T follicular helper cell (primary cell): Measurements from ENCODE around the gene ACTG2.

Experiments
- DNase-seq: peaks from one replicate; pipeline ENCODE4 v3.0.0-alpha.2; 2020; ENCODE audit warnings: low read depth

Gene ACTG2

DNA sequence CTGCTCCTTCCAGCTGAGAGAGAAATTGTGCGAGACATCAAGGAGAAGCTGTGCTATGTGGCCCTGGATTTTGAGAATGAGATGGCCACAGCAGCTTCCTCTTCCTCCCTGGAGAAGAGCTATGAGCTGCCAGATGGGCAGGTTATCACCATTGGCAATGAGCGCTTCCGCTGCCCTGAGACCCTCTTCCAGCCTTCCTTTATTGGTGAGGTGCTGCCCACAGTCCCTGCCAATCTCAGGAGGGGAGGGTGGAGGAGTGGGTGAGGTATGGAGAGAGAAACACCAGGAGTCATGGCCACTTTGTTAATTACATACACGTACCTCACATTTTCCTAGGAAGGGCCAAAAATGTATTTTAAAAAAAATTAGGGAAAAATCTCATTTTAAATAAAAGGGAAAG is 21.9 kb downstream of the ACTG2 start:
- DNase-seq: no peak

DNA sequence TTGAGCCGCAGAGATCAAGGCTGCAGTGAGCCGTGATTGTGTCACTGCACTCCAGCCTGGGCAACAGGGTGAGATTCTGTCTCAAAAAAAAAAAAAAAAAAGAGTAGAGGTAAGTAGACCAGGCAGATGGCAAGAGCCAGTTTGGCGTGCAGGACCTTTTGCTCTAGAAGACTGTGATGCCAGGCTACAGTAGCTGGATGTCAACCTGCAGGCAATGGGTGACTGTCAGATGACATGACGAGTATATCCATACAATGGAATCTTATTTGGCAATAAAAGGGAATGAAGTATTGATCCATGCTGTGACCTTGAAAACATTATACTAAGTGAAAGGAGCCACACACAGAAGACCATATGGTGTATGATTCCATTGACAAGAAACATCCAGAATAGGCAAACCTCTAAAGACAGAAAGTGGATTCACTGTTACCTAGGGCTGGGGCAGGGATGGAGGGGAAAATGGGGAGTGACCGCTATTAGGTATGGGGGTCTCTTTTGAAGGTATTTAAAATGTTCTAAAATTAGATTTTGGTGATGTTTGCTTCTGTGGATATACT is 22.7 kb downstream of the ACTG2 start:
- no peak for DNase-seq

DNA sequence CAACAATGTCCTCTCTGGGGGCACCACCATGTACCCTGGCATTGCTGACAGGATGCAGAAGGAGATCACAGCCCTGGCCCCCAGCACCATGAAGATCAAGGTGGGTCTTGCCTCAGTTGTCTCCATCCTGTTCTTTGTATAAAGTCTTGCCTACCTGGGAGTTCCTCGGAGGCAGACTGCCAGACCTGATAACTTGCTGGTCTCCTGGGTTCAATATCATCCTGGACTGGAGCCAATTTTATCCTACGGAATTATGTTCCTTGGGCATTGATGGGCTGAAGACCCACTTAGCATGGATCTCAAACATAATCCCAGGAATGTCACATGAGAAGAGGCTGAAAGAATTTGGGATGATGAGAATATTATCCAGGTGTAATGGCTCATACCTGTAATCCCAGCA is 23.9 kb downstream of the ACTG2 start:
- no peak for DNase-seq

DNA sequence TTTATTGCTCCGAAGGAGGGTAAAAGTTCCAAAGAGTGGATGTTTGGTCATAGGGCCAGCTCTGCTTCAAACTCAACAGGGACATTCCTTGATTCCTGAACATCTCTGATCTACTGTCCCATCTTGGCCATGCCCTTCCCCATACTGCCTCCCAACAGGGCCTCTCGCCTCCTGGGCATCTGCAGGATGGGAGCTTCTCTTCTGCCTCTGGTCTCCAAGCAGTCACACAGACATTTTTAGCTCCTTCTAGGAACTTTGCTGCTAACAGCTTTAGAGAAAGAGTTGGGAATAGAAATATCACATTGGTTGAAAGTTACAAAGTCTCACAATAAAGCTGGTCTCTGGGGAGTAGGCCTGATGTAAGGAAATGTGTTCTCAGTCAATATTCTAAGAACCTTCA is 24.5 kb downstream of the ACTG2 start:
- DNase-seq: no peak

DNA sequence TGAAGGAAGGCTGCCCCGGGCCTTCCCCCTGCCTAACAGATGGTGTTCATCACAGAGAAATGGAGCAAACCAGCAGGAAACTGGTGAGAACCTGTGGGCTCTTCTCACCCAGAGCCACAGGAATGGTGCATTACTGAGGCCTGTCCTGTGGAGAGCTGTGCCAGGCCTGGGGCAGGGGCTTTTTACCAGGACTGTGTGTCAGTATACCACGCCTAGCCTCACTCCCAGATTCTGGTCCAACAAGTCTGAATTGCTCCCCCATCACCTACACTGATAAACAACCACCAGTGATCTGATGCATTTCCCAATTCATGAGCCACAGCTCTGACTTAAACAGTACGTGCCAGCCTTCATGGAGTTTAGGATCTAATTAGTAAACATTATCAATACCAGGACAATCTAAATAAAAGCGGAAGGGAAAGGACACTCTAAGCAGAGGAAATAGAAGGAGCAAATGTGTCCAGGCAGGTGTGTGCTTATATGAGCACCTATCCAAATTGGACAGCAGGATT is 24.9 kb downstream of the ACTG2 start:
- no peak for DNase-seq

DNA sequence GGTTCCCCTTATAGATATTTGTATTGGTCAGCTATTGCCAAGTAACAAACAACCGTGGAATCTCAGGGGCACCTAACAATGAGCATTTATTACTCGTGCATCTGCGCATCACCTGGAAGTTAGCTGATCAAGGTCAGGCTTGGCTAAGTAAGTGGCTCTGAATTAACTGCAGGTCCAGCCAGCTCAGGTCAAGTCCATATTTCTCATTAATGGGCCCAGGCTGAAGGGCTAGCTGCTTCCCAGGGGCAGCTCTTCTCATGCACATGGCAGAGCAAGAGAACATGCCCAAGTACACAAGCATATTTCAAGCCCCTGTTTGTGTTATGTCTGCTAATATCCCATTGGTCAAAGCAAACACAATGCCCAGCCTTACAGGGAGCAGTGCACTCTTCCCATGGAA is 26.0 kb downstream of the ACTG2 start:
- DNase-seq: no peak

DNA sequence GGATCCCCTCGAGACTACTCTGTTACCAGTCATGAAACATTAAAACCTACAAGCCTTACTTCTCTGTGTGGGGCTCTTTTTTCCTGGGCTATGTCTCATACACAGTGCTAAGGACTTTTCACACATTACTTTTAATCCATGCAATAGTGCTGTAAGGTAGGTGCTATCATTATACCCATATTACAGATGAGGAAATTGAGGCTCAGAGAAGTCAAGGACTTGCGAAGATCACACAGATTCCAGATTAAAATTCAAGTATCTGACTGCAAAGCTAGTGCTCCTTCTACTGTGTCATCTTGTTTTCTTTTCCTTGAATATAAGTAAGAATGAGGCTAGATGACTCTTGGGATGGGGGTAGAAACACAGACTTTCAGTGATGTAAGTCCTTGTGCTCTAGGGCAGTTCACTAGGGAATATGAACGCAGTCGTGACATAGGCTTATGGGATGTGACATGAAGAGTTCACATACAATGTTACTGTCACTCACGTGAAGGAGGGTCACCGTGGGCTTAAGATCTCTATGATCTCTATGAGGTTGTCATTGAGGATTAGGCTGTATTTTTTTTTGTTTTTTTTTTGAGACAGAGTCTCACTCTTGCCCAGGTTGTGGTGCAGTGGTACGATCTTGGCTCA is 26.9 kb downstream of the ACTG2 start:
- no peak for DNase-seq

DNA sequence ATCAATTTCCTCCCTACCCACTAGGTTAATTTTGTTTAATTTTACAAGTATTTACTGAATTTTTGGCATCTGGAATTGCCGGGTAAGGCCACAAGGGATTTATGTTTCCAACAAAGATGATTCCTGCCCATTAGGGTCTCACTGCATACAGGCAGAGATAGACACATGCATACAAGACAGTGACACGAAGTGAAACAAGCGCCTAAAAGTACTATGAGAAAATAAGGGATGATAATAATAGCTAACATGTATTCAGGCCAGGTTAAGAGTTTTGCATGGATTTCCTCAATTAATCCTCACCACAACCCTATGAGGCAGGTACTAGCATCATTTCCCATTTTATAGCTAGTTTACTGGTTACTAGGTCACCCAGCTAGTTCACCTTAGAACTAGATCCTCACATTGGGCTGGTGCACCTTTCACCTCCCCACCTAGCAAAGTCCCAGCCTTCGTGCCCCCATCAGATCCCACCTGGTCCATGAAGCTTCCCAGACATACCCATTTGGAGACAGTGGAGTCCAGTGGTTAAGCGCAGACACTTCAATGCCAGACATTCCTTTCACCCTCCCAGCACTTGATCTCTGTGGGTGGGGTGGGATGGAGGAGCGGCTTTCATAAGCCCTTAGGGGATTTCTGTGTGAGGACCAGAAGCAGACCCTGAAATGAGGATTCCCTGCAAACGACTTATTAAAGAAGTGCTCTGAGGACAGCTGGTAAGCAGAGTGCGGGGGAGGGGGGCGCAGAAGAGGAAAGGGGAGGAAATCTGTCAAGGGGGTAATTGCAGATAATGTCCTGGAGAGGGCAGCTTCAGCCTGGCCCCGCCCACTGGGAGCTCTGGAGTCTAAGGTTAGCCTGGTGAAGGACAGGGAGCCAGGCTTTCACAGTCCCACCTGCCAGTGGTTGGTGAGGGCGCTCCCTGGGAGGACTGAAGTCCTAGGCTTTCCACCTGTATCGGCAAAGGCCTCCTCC is 28.1 kb downstream of the ACTG2 start:
- DNase-seq: peak; percentile 16

DNA sequence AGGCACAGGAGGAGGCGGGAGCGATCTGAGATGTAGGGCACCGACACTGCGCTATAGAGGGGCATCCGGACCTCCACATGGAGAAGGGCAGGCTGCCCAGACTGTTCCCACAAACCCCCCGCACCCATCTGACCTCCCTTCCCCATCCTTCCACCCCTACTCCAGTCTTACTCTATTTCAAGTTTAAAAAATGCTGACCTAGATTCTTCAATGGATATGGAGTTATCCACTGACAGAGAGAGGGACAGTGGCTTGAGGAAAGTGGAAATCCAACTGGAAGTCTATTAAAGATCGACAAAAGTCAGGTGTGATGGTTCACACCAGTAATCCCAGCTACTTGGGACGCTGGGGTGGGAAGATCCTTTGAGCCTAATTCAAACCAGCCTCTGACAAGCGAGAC is 28.8 kb downstream of the ACTG2 start:
- DNase-seq: no peak

DNA sequence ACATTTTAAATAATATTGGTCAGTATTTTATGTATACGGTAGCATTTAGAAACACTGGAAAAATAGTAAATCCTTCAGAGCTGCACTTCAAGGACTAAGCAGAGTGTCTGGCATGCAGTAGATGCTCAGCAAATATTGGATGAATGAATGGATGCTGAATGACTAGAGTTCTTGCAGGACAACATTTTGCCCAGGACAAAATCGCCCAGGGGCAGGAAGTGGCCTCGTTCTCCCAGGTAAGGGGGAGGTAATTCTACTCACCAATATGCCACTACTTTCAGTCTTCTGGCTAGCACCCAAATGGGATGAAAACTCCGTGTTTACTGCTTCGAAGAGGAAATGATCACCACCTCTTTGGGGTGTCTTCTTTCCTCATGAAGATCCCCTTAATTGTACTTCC is 29.9 kb downstream of the ACTG2 start:
- DNase-seq: no peak

DNA sequence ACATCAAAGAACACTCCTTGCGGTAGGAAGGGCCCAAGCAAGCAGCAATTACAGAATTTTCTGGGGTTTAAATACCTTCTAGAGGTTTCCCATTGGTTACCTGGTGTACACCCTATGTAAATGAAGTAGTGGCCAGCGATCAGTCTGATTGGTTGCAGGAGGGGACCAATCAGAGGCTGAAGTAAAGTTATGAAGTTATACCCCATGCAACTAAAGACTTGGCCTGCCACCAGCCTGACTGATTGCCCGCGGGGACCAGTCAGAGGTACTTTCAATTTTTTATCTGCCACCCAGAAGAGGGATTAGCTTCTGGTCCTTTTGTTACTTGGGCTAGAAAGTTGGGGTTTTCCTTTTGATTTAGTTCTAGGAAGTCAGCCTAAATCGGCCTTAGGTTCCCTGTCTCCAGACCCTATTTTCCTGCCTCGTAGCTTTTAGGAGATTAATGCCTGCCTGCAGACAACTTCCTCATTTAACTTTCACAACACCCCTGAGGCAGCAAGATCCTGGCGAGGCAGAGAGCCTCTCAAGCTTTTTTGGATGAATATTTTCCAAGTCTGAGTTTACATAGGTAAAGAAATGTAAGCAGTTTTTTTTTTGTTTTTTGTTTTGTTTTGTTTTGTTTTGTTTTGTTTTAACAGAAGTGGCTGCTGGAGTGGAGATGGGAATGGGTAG is 32.4 kb downstream of the ACTG2 start:
- no peak for DNase-seq

DNA sequence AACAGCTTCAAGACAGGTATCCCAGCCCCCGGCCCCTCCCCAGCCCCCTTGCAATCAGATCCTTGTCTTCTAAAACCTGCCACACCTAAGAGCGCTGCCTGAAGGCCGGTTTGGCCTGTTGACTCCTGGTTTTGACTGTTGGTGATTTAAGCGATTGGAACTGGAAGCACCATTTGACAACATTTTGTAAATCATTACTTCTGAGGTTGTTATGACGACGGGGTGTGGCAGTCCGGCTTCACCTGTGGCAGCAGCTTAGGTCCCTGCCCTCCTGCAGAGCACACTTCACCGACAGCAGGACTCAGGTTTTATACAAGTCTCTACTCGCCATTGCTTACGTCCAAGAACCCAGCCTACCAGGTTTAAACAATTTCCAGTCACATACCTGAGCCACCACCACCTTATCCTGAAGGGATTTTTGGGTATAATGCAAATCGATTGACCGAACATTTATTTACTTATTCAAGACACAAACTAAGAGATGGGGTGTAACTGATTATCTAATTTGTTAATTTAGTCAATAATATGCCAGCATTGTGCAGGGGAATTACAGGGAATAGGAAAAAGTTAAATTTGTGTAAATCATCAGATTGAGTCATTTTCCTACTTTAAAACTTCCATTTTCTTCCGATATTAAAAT is 33.2 kb downstream of the ACTG2 start:
- no peak for DNase-seq

DNA sequence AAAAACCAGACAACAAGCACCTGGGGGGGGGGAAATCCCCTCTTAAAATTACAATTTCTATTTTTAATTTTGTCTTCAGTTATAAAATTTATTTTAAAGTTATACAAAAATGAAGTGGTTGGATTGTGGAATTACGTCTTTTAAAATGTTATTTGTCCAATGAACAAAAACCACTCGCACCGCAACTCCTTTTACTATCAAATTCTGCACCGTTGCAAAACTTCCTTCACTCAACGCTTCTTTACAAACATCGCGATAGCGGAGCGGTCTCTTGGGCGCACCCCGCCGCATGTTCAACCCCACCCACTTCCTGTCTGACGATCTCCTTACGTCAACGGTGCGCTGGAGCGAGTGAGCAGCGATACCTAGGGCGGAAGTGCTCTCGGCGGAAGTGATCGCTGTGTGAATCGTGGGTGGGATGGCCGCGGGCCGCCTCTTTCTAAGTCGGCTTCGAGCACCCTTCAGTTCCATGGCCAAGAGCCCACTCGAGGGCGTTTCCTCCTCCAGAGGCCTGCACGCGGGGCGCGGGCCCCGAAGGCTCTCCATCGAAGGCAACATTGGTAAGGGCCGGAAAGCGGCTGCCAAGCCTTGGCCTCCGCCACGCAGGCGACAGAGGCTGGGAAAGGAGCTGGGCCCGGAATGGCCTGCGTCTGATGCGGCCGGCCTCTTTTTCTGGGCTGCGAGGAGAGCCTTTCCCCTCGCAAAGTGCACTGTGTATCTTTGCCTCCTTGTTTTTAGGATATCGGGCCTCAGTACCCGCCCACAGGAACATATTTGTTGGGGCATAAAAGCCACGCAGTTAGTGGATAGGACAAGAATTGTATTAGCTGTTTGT is 33.9 kb downstream of the ACTG2 start, which contains the start of gene DGUOK:
Gene DGUOK, plus strand, starts transcription at position 388 of the 835 bp plus-strand sequence. Its CDS starts 31 bp downstream, at position 419.
- peak; percentile 96 for DNase-seq

DNA sequence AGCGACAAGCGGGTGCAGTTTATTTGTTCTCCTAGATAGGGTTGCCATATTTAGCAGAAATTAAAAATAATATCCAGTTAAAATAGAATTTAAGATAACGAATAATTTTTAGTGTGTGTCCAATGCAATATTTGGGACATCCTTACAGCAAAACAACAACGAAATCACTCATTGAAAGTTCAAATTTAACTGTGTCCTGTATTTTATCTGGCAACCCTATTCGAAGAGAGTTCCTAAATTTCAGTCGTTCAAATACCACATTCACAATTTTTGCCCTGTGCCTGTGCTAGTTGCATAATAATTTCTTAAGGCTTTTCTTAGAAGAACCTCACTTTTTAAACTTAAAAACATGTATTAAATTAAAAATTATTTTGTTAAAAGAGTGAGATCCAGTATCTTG is 34.5 kb downstream of the ACTG2 start:
- no peak for DNase-seq

DNA sequence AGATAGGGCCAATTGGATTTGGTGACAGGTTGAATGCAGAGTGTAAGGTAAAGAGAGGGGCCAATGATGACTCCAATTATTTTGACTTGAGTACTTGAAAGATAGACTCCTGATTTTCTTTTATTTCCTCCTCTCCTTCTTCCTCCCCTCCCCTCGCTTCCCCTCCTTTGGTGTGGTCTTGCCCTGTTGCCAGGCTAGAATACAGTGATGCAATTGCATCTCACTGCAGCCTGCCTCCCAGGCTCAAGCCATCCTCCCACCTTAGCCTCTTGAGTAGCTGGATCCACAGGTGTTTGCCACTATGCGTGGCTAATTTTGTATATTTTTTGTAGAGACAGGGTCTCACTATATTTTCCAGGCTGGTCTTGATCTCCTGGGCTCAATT is 36.1 kb downstream of the ACTG2 start:
- DNase-seq: no peak

DNA sequence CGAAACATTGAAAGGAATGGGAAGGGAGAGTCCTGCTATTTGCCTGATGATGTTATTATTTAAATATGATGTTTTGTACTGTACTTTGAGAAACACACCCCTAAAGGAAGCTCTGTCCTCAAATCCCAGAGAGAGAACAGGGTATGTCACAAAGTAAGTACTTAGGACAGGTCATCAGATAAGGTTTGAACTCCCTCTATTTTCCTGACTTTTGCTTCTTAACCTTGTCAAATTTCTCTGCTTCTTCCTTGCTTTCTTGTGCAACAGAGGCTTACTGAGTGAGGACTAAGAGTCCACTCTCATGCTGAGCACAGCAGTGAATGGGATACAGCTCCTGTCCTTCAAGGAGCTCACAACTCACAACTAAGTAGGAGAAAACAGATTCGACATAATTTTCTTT is 37.6 kb downstream of the ACTG2 start:
- no peak for DNase-seq

DNA sequence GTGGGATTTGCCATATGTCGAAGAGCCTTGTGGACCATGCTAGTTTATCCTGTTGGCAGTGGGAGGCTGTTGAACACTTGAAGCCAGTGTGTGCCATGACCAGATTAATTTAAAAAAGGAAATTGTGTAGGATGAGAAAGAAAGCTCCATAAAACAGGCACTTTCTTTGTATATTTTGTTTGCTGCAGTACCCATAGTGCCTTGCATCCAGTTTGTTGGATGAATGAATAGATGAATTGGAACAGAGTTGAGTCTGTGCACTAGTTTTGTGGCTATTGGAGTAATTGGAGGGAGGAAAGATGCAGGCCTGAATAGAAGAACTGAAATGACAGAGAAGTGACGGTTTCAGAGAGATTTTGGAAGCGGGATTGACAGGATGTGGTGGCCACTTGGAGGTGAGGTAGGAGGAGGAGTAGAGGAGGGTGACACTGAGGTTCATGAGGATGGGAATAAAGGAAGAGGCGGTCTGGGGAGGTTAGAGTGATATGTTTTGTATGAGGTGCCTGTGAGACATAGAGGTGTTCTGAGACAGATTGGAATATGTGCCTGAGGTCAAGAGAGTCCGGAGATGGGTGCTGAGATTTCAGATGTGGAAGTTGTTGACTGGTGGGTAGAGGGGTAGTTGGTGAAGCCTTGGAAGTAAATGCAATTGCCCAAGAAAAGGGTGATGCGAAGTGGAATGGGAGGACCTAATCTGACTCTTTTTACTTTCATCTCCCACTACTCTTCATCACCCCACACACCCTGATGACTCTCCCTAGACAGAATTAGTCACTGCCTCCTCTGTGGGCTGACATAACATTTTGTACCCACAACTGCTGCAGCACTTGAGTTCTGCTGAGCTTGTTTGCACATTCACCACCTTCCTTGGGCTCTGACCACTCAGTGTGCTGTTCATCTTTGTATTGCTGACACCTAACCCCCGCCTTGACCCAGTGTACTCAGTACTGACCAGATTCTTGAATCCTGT is 39.0 kb downstream of the ACTG2 start:
- DNase-seq: no peak

DNA sequence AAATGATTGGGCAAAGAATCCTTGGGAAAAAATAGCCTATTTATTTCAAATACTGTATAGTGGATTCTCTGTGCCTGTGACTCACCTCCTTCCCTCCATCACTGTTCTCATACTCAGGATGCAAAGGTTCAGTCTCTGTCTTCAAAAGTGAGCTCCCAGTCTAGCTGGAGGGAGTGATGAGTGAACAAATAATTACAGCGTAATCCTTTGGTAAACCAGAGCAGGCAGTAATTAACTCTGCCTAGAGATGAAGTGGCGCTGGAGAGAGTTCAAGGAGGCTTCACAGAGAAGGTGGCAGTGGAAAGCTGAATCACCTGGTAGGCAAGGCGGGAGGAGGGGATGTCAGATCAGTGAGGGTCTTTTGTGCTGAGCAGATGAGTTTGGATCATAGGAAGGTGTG is 40.4 kb downstream of the ACTG2 start:
- no peak for DNase-seq

DNA sequence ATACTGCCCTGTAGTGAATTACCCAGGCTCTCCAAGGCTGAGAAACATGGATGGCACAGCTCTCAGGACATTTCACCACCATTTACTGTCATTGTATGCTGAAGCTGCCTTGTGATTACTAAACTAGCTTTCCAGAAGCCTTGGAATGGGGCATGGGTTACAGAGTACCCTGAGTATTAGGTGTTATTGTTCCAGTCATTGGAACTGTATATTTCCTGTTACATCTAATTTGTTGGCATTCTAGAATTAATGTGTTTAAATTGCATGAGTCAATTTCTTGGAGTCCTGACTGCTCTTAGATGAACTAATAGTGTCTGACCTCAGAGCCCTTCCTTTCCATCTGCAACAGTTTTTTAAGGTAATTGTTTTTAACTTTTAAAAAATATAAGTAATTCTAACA is 42.8 kb downstream of the ACTG2 start:
- no peak for DNase-seq
